ENCODE results near the gene IGLL1. TPM values are rescaled to one million over a fixed set of nuclear protein-coding genes. Genes with fewer than 3 reads are reported as not detected.
A peak's percentile ranks its signal among the peaks of the same experiment; 100 is the strongest.

Gene IGLL1
- total RNA-seq, 1 experiment from 2014 or later: not detected

GRCh38 chr22:23621082-23621780 lies 41.1 kb upstream of the IGLL1 start:
- CTCF ChIA-PET: interaction anchor here (0.6 to 0.9 kb wide), 3 partner anchors 30 to 1907 kb away, joined by 3 to 6 read pairs (median 5); no protein-coding TSS in a partner anchor
- H3K4me1 Mint-ChIP-seq (ENCODE audit: low read depth, unreplicated experiment): peaks cover 54% of the 10 kb centered on the region
- TF ChIP-seq CTCF (IDR thresholded peaks at IDR 0.05; ENCODE audit: insufficient read depth in 1 of 2, low read depth in 1 of 2, low read length in 1 of 2, severe bottlenecking in 1 of 2, unreplicated experiment in 1 of 2): no peak
- peaks cover 10% of the 10 kb centered on the region for H3K9me3 Mint-ChIP-seq (ENCODE audit: unreplicated experiment)
- H3K36me3 Mint-ChIP-seq (ENCODE audit: insufficient read depth, unreplicated experiment): peaks cover 64% of the 10 kb centered on the region
- intact Hi-C loops (cut with micrococcal nuclease; ENCODE audit: unreplicated experiment): loop anchor here (2.0 kb wide), 1 partner anchor 96 kb away; no protein-coding TSS in a partner anchor
- Histone ChIP-seq H3K27me3 (replicated peaks; ENCODE audit: control insufficient read depth, insufficient read depth, low read length) (no peaks in the 10 kb centered on the region), H3K36me3 (ENCODE audit: control insufficient read depth, insufficient read depth, low read length) (no peaks in the 10 kb centered on the region; the same call in 1 of the 2 replicates), H3K4me1 (peaks cover 56% of the 10 kb centered on the region), H3K4me3 (ENCODE audit: low read depth, low read length) (no peak overlapping the region), H3K9me3 (peaks cover 15% of the 10 kb centered on the region)
- H3K27me3 Mint-ChIP-seq (ENCODE audit: insufficient read depth, unreplicated experiment): no peaks in the 10 kb centered on the region
- BruUV-seq (replicated peaks): no TSS peak
- H3K27ac Mint-ChIP-seq (ENCODE audit: unreplicated experiment): peak overlapping the region; percentile 97
- POLR2A ChIA-PET: interaction anchor here (0.9 kb wide), 1 partner anchor 96 kb away, joined by 3 read pairs; no protein-coding TSS in a partner anchor
- peak overlapping the region; percentile 56 for H3K4me3 Mint-ChIP-seq (ENCODE audit: unreplicated experiment)
- DNase-seq: peak; percentile 81 to 84

GRCh38 chr22:23613193-23613972 lies 33.3 kb upstream of the IGLL1 start:
- no peaks in the 10 kb centered on the region for H3K27me3 Mint-ChIP-seq (ENCODE audit: insufficient read depth, unreplicated experiment)
- CTCF ChIA-PET: interaction anchor here (0.7 kb wide), 1 partner anchor 354 kb away, joined by 3 read pairs; no protein-coding TSS in a partner anchor
- no TSS peak for BruUV-seq (replicated peaks)
- intact Hi-C loops (cut with micrococcal nuclease; ENCODE audit: unreplicated experiment): no loop called here
- Histone ChIP-seq H3K4me3 (ENCODE audit: low read depth, low read length) (no peak overlapping the region), H3K4me1 (0 out of 2 replicates have a peak, but pooled peaks cover 6% of the 10 kb centered on the region), H3K36me3 (ENCODE audit: control insufficient read depth, insufficient read depth, low read length) (no peaks in the 10 kb centered on the region), H3K9me3 (no peaks in the 10 kb centered on the region), H3K27me3 (replicated peaks; ENCODE audit: control insufficient read depth, insufficient read depth, low read length) (no peaks in the 10 kb centered on the region)
- TF ChIP-seq CTCF (IDR thresholded peaks at IDR 0.05; ENCODE audit: insufficient read depth in 1 of 2, low read depth in 1 of 2, low read length in 1 of 2, severe bottlenecking in 1 of 2, unreplicated experiment in 1 of 2): no peak
- peaks cover 33% of the 10 kb centered on the region for H3K36me3 Mint-ChIP-seq (ENCODE audit: insufficient read depth, unreplicated experiment)
- no peak overlapping the region for H3K27ac Mint-ChIP-seq (ENCODE audit: unreplicated experiment)
- no peaks in the 10 kb centered on the region for H3K9me3 Mint-ChIP-seq (ENCODE audit: unreplicated experiment)
- H3K4me3 Mint-ChIP-seq (ENCODE audit: unreplicated experiment): no peak overlapping the region
- POLR2A ChIA-PET: no interaction called here
- H3K4me1 Mint-ChIP-seq (ENCODE audit: low read depth, unreplicated experiment): no peaks in the 10 kb centered on the region
- DNase-seq: no peak

- no peaks in the 10 kb centered on the region for H3K27me3 Mint-ChIP-seq (ENCODE audit: insufficient read depth, unreplicated experiment)
- H3K27me3 ChIP-seq (replicated peaks; ENCODE audit: control insufficient read depth, insufficient read depth, low read length): no peaks in the 10 kb centered on the region
- no peak overlapping the region for H3K4me3 Mint-ChIP-seq (ENCODE audit: unreplicated experiment)
- H3K9me3 ChIP-seq: no peaks in the 10 kb centered on the region
- intact Hi-C loops (cut with micrococcal nuclease; ENCODE audit: unreplicated experiment): no loop called here
- ChIA-PET POLR2A (no interaction called here), CTCF (no interaction called here)
- peaks cover 8% of the 10 kb centered on the region for H3K4me1 ChIP-seq
- no peaks in the 10 kb centered on the region for H3K4me1 Mint-ChIP-seq (ENCODE audit: low read depth, unreplicated experiment)
- no peak for TF ChIP-seq CTCF (IDR thresholded peaks at IDR 0.05; ENCODE audit: insufficient read depth in 1 of 2, low read depth in 1 of 2, low read length in 1 of 2, severe bottlenecking in 1 of 2, unreplicated experiment in 1 of 2)
- H3K36me3 Mint-ChIP-seq (ENCODE audit: insufficient read depth, unreplicated experiment): peaks cover 21% of the 10 kb centered on the region
- no peak overlapping the region for H3K27ac Mint-ChIP-seq (ENCODE audit: unreplicated experiment)
- no peaks in the 10 kb centered on the region for H3K36me3 ChIP-seq (ENCODE audit: control insufficient read depth, insufficient read depth, low read length)
- DNase-seq: no peak
- BruUV-seq (replicated peaks): no TSS peak
- H3K4me3 ChIP-seq (ENCODE audit: low read depth, low read length): no peak overlapping the region
- no peaks in the 10 kb centered on the region for H3K9me3 Mint-ChIP-seq (ENCODE audit: unreplicated experiment)
These were observed 30.1 kb upstream of the IGLL1 start for GRCh38 chr22:23609983-23610781.

Measured in Caco-2 (cell line).